ENCODE measurements around the gene ACVR1B.

The ACVR1B gene

GRCh38 chr12:51942056-51942455, 9.4 kb upstream of the ACVR1B start:
- no peak overlapping the region for H3K4me2 ChIP-seq (ENCODE audit: low read length)
- peaks cover 16% of the 10 kb centered on the region for H3K9me3 ChIP-seq (ENCODE audit: insufficient read depth, low read length)
- no peaks in the 10 kb centered on the region for H3K4me1 ChIP-seq (ENCODE audit: low read length)
- no peak overlapping the region for H3K9ac ChIP-seq (ENCODE audit: low read length)
- TF ChIP-seq CTCF (IDR thresholded peaks at IDR 0.05; ENCODE audit: low read depth, low read length) (no peak), EZH2phosphoT487 (IDR thresholded peaks at IDR 0.05; ENCODE audit: low read depth) (no peak)
- peaks cover 3% of the 10 kb centered on the region for H3K36me3 ChIP-seq (replicated peaks; ENCODE audit: low read depth, low read length)
- no peak overlapping the region for H3K27ac ChIP-seq (ENCODE audit: low read length)
- no peaks in the 10 kb centered on the region for H4K20me1 ChIP-seq (ENCODE audit: insufficient read depth, low read length)
- H3K79me2 ChIP-seq (ENCODE audit: low read length): no peaks in the 10 kb centered on the region
- no peak overlapping the region for H2AFZ ChIP-seq (ENCODE audit: low read depth, low read length)
- H3K4me3 ChIP-seq (ENCODE audit: low read length): no peak overlapping the region
- H3K27me3 ChIP-seq (ENCODE audit: low read depth, low read length): peaks cover 42% of the 10 kb centered on the region

- H3K27ac ChIP-seq (ENCODE audit: low read length): no peak overlapping the region
- peaks cover 16% of the 10 kb centered on the region for H3K9me3 ChIP-seq (ENCODE audit: insufficient read depth, low read length)
- no peak overlapping the region for H2AFZ ChIP-seq (ENCODE audit: low read depth, low read length)
- H4K20me1 ChIP-seq (ENCODE audit: insufficient read depth, low read length): no peaks in the 10 kb centered on the region
- H3K36me3 ChIP-seq (replicated peaks; ENCODE audit: low read depth, low read length): peaks cover 3% of the 10 kb centered on the region
- H3K27me3 ChIP-seq (ENCODE audit: low read depth, low read length): peaks cover 44% of the 10 kb centered on the region
- H3K4me3 ChIP-seq (ENCODE audit: low read length): no peak overlapping the region
- no peaks in the 10 kb centered on the region for H3K79me2 ChIP-seq (ENCODE audit: low read length)
- H3K4me2 ChIP-seq (ENCODE audit: low read length): no peak overlapping the region
- H3K9ac ChIP-seq (ENCODE audit: low read length): no peak overlapping the region
- no peak for TF ChIP-seq EZH2phosphoT487 (IDR thresholded peaks at IDR 0.05; ENCODE audit: low read depth)
- no peak for TF ChIP-seq CTCF (IDR thresholded peaks at IDR 0.05; ENCODE audit: low read depth, low read length)
- H3K4me1 ChIP-seq (ENCODE audit: low read length): no peaks in the 10 kb centered on the region
These were observed 8.9 kb upstream of the ACVR1B start for GRCh38 chr12:51942501-51943000.

GRCh38 chr12:51943346-51943745, 8.2 kb upstream of the ACVR1B start:
- H3K4me3 ChIP-seq (ENCODE audit: low read length): no peak overlapping the region
- H3K27me3 ChIP-seq (ENCODE audit: low read depth, low read length): peaks cover 44% of the 10 kb centered on the region
- peaks cover 16% of the 10 kb centered on the region for H3K9me3 ChIP-seq (ENCODE audit: insufficient read depth, low read length)
- H4K20me1 ChIP-seq (ENCODE audit: insufficient read depth, low read length): no peaks in the 10 kb centered on the region
- H3K79me2 ChIP-seq (ENCODE audit: low read length): no peaks in the 10 kb centered on the region
- peaks cover 3% of the 10 kb centered on the region for H3K36me3 ChIP-seq (replicated peaks; ENCODE audit: low read depth, low read length)
- no peak overlapping the region for H3K4me2 ChIP-seq (ENCODE audit: low read length)
- no peak for TF ChIP-seq CTCF (IDR thresholded peaks at IDR 0.05; ENCODE audit: low read depth, low read length)
- TF ChIP-seq EZH2phosphoT487 (IDR thresholded peaks at IDR 0.05; ENCODE audit: low read depth): no peak
- H3K9ac ChIP-seq (ENCODE audit: low read length): no peak overlapping the region
- no peak overlapping the region for H3K27ac ChIP-seq (ENCODE audit: low read length)
- H3K4me1 ChIP-seq (ENCODE audit: low read length): no peaks in the 10 kb centered on the region
- no peak overlapping the region for H2AFZ ChIP-seq (ENCODE audit: low read depth, low read length)

GRCh38 chr12:51944608-51945233, 6.8 kb upstream of the ACVR1B start:
- H3K79me2 ChIP-seq (ENCODE audit: low read length): no peaks in the 10 kb centered on the region
- H4K20me1 ChIP-seq (ENCODE audit: insufficient read depth, low read length): no peaks in the 10 kb centered on the region
- H3K36me3 ChIP-seq (replicated peaks; ENCODE audit: low read depth, low read length): peaks cover 3% of the 10 kb centered on the region
- no peak overlapping the region for H3K4me2 ChIP-seq (ENCODE audit: low read length)
- H3K27ac ChIP-seq (ENCODE audit: low read length): no peak overlapping the region
- H3K9me3 ChIP-seq (ENCODE audit: insufficient read depth, low read length): peaks cover 16% of the 10 kb centered on the region
- H3K4me1 ChIP-seq (ENCODE audit: low read length): no peaks in the 10 kb centered on the region
- TF ChIP-seq EZH2phosphoT487 (IDR thresholded peaks at IDR 0.05; ENCODE audit: low read depth): no peak
- no peak for TF ChIP-seq CTCF (IDR thresholded peaks at IDR 0.05; ENCODE audit: low read depth, low read length)
- peaks cover 47% of the 10 kb centered on the region for H3K27me3 ChIP-seq (ENCODE audit: low read depth, low read length)
- no peak overlapping the region for H3K4me3 ChIP-seq (ENCODE audit: low read length)
- no peak overlapping the region for H2AFZ ChIP-seq (ENCODE audit: low read depth, low read length)
- no peak overlapping the region for H3K9ac ChIP-seq (ENCODE audit: low read length)

Data from OCI-LY3 (cell line).